Stimulated activated naive CD8-positive, alpha-beta T cell treated with anti-CD3 and anti-CD28 coated beads, Interleukin-15, amount 100 ng/mL, for 72 hours (primary cell): ENCODE data around the gene ZNF318.
"Not testable (repeated sequence)": the region's sequence is repeated elsewhere in the genome, so short reads cannot be mapped to it uniquely, and the experiment has no call there.

Source experiments
- ATAC-seq: fragments of 150-1000 bp; cut with Tn5 transposase; 2 replicates; pipeline ENCODE4 v1.10.0; 2021; ENCODE audit warnings: mild to moderate bottlenecking, moderate library complexity
- DNase-seq, 2 donors: peaks; one replicate each; pipeline ENCODE4 v3.0.0; 2021 to 2022
- H3K27ac Mint-ChIP-seq, 2 donors: one replicate each; pipeline ENCODE4 v1.8.0; 2022; ENCODE audit warnings: mild to moderate bottlenecking in 2 of 2, mixed read lengths in 2 of 2, moderate library complexity in 2 of 2
- H3K27me3 Mint-ChIP-seq: one replicate; pipeline ENCODE4 v1.8.0; 2022; ENCODE audit warnings: mixed read lengths
- H3K4me1 Mint-ChIP-seq: one replicate; pipeline ENCODE4 v1.8.0; 2022; ENCODE audit warnings: mild to moderate bottlenecking, mixed read lengths
- H3K4me3 Mint-ChIP-seq, 2 donors: one replicate each; pipeline ENCODE4 v1.8.0; 2022; ENCODE audit warnings: mild to moderate bottlenecking in 2 of 2, mixed read lengths in 2 of 2, moderate library complexity in 1 of 2
- H3K9me3 Mint-ChIP-seq, 2 donors: one replicate each; pipeline ENCODE4 v1.8.0; 2022; ENCODE audit warnings: mixed read lengths in 2 of 2

ZNF318 gene

GRCh38 chr6:43328528-43328927, 40.9 kb downstream of the ZNF318 start:
- ATAC-seq: no peak
- Mint-ChIP-seq H3K4me1 (peaks cover 13% of the 10 kb centered on the region), H3K27me3 (no peaks in the 10 kb centered on the region), H3K9me3 (no peaks in the 10 kb centered on the region), H3K4me3 (no peak overlapping the region), H3K27ac (no peak overlapping the region)
- DNase-seq: no peak

- Mint-ChIP-seq H3K27me3 (no peaks in the 10 kb centered on the region), H3K4me3 (no peak overlapping the region), H3K4me1 (no peaks in the 10 kb centered on the region), H3K9me3 (no peaks in the 10 kb centered on the region), H3K27ac (peak overlapping the region; percentile 8 to 56)
- ATAC-seq (no peak), DNase-seq (no peak)
These were observed 43.6 kb downstream of the ZNF318 start for GRCh38 chr6:43325876-43326275.

- peak overlapping the region in 1 of 2 donors; percentile 22 for H3K27ac Mint-ChIP-seq
- H3K9me3 Mint-ChIP-seq: no peaks in the 10 kb centered on the region
- DNase-seq: no peak
- no peaks in the 10 kb centered on the region for H3K4me1 Mint-ChIP-seq
- H3K27me3 Mint-ChIP-seq: no peaks in the 10 kb centered on the region
- ATAC-seq: no peak
- no peak overlapping the region for H3K4me3 Mint-ChIP-seq
These were observed 51.4 kb downstream of the ZNF318 start for GRCh38 chr6:43318011-43318410.

- no peak overlapping the region for H3K4me3 Mint-ChIP-seq
- H3K4me1 Mint-ChIP-seq: peaks cover 1% of the 10 kb centered on the region
- no peak overlapping the region for H3K27ac Mint-ChIP-seq
- no peaks in the 10 kb centered on the region for H3K9me3 Mint-ChIP-seq
- DNase-seq: no peak
- no peak for ATAC-seq
- peaks cover 11% of the 10 kb centered on the region for H3K27me3 Mint-ChIP-seq
These were observed 55.6 kb downstream of the ZNF318 start for GRCh38 chr6:43313813-43314212.

GRCh38 chr6:43311666-43312065, 57.8 kb downstream of the ZNF318 start:
- DNase-seq (no peak), ATAC-seq (no peak)
- Mint-ChIP-seq H3K27ac (no peak overlapping the region), H3K4me1 (peaks cover 9% of the 10 kb centered on the region), H3K9me3 (no peaks in the 10 kb centered on the region), H3K27me3 (peaks cover 11% of the 10 kb centered on the region), H3K4me3 (no peak overlapping the region)

- H3K4me3 Mint-ChIP-seq: no peak overlapping the region
- peaks cover 9% of the 10 kb centered on the region for H3K4me1 Mint-ChIP-seq
- H3K9me3 Mint-ChIP-seq: no peaks in the 10 kb centered on the region
- peaks cover 11% of the 10 kb centered on the region for H3K27me3 Mint-ChIP-seq
- DNase-seq (no peak), ATAC-seq (no peak)
- no peak overlapping the region for H3K27ac Mint-ChIP-seq
These were observed 58.8 kb downstream of the ZNF318 start for GRCh38 chr6:43310624-43311023.

- H3K27ac Mint-ChIP-seq: no peak overlapping the region
- no peak for ATAC-seq
- peaks cover 11% of the 10 kb centered on the region for H3K27me3 Mint-ChIP-seq
- H3K4me3 Mint-ChIP-seq: no peak overlapping the region
- no peak for DNase-seq
- peaks cover 9% of the 10 kb centered on the region for H3K4me1 Mint-ChIP-seq
- H3K9me3 Mint-ChIP-seq: no peaks in the 10 kb centered on the region
These were observed 59.3 kb downstream of the ZNF318 start for GRCh38 chr6:43310134-43310533.

GRCh38 chr6:43308990-43309477, 60.4 kb downstream of the ZNF318 start:
- Mint-ChIP-seq H3K27ac (peak overlapping the region in 1 of 2 donors; percentile 27), H3K4me1 (peaks cover 9% of the 10 kb centered on the region), H3K27me3 (peaks cover 11% of the 10 kb centered on the region), H3K9me3 (no peaks in the 10 kb centered on the region), H3K4me3 (peak overlapping the region; percentile 84 to 90)
- DNase-seq (no peak), ATAC-seq (no peak)

- Mint-ChIP-seq H3K27me3 (peaks cover 11% of the 10 kb centered on the region), H3K4me3 (peak within 1 kb of the TSS; percentile 84 to 90), H3K27ac (peak within 1 kb of the TSS in 1 of 2 donors; percentile 27), H3K4me1 (peaks cover 9% of the 10 kb centered on the region), H3K9me3 (no peaks in the 10 kb centered on the region)
- peak; percentile 91 for ATAC-seq
- DNase-seq: peak; percentile 53 to 54
These were observed 61.1 kb downstream of the ZNF318 start, which contains the start of gene CRIP3 for GRCh38 chr6:43308101-43308989. TSS of gene CRIP3 (minus strand) at chr6:43308826. CDS start at chr6:43308792, 34 bp downstream.

GRCh38 chr6:43307451-43308100, 61.9 kb downstream of the ZNF318 start:
- H3K4me3 Mint-ChIP-seq: no peak overlapping the region
- no peaks in the 10 kb centered on the region for H3K9me3 Mint-ChIP-seq
- no peak for DNase-seq
- ATAC-seq: no peak
- no peak overlapping the region for H3K27ac Mint-ChIP-seq
- H3K27me3 Mint-ChIP-seq: peaks cover 11% of the 10 kb centered on the region
- H3K4me1 Mint-ChIP-seq: peaks cover 9% of the 10 kb centered on the region

GRCh38 chr6:43306086-43306485, 63.4 kb downstream of the ZNF318 start:
- H3K27ac Mint-ChIP-seq: no peak overlapping the region
- peaks cover 9% of the 10 kb centered on the region for H3K4me1 Mint-ChIP-seq
- ATAC-seq: no peak
- DNase-seq: no peak
- H3K9me3 Mint-ChIP-seq: no peaks in the 10 kb centered on the region
- no peak overlapping the region for H3K4me3 Mint-ChIP-seq
- peaks cover 4% of the 10 kb centered on the region for H3K27me3 Mint-ChIP-seq

- Mint-ChIP-seq H3K27ac (no peak overlapping the region), H3K27me3 (peaks cover 5% of the 10 kb centered on the region), H3K4me1 (peaks cover 9% of the 10 kb centered on the region), H3K4me3 (no peak overlapping the region), H3K9me3 (no peaks in the 10 kb centered on the region)
- ATAC-seq (no peak), DNase-seq (no peak)
These were observed 64.6 kb downstream of the ZNF318 start for GRCh38 chr6:43304882-43305281.

- ATAC-seq (no peak), DNase-seq (no peak)
- H3K4me1 Mint-ChIP-seq: peaks cover 9% of the 10 kb centered on the region
- no peak overlapping the region for H3K4me3 Mint-ChIP-seq
- H3K27ac Mint-ChIP-seq: no peak overlapping the region
- no peaks in the 10 kb centered on the region for H3K9me3 Mint-ChIP-seq
- peaks cover 5% of the 10 kb centered on the region for H3K27me3 Mint-ChIP-seq
These were observed 65.1 kb downstream of the ZNF318 start for GRCh38 chr6:43304361-43304760.

GRCh38 chr6:43303751-43304331, 65.6 kb downstream of the ZNF318 start:
- peaks cover 8% of the 10 kb centered on the region for H3K4me1 Mint-ChIP-seq
- no peaks in the 10 kb centered on the region for H3K9me3 Mint-ChIP-seq
- H3K27ac Mint-ChIP-seq: peak overlapping the region in 1 of 2 donors; percentile 30
- ATAC-seq: no peak
- H3K4me3 Mint-ChIP-seq: no peak overlapping the region
- no peak for DNase-seq
- peaks cover 5% of the 10 kb centered on the region for H3K27me3 Mint-ChIP-seq

- H3K27me3 Mint-ChIP-seq, H3K27ac Mint-ChIP-seq, H3K4me3 Mint-ChIP-seq, DNase-seq, ATAC-seq, H3K9me3 Mint-ChIP-seq, H3K4me1 Mint-ChIP-seq: not testable (repeated sequence)
These were observed 66.4 kb downstream of the ZNF318 start for GRCh38 chr6:43303006-43303405.

GRCh38 chr6:43302126-43302525, 67.3 kb downstream of the ZNF318 start:
- H3K27ac Mint-ChIP-seq: no peak overlapping the region

More at GRCh38 chr6:43302126-43302525, 67.3 kb downstream of the ZNF318 start:
- Mint-ChIP-seq H3K9me3 (no peaks in the 10 kb centered on the region), H3K4me1 (no peaks in the 10 kb centered on the region), H3K27me3 (peaks cover 5% of the 10 kb centered on the region), H3K4me3 (no peak overlapping the region)
- ATAC-seq (no peak), DNase-seq (peak in 1 of 2 donors; percentile 5)
